GM18499 (cell line): ENCODE measurements around the gene CFAP65.

Source experiments
- ATAC-seq: cut with Tn5 transposase; IDR thresholded peaks from one replicate; pipeline ENCODE4 v1.9.1; 2021; ENCODE audit warnings: moderate number of reproducible peaks; ENCODE audit not compliant: insufficient read depth, unreplicated experiment

Gene CFAP65

DNA sequence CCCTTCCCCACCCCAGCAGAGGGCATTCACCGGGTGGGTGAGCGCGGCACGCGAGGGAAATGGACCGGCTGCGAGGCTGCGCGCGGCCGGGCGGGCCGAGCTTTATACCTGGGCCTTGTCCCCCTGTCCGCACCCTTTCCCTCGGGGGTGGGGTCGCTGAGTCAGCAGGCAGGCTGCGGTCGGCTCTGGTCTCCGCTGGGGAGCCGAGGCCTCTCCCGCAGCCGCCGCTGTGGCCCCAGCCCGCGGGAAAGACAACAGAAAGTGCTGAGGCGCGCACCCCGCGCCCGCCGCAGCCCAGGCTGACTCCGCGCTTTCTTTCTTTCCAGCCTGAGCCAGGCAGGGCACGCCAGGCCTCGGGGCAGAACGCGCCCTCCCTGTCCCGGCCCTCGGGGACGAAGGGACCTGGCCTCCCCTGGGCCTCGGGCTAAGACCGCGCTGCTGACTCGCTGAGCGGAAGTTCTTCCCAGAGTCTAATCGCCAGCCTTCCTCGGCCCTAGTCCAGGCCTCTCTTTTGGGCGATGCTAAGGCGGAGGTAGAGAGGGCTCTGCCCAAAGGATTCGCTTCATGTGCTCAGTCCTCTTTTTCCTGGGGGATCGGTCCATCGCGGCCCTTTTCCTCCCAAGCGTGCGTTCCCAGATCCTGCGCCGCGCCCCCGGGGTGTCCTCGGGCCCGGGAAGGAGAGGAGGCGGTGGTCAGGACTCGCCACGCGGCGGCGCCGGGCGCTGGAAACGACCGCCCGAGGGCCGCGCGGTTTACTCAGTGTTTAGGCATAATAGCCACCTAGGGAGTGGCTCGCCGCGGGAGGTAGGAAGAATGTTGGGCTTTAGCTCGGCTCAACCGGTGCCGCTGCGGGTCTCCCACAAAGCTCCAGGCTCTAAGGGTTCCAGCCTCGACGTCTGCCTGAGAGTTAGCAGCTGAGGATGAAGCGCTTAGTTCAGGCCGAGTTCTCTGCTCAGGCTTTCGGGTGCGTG, 47.7 kb downstream of the CFAP65 start, which contains the start of gene CRYBA2:
Gene CRYBA2, minus strand, starts transcription at position 78 of the 971 bp plus-strand sequence. CDS start 246 bp downstream, outside the sequence.
- no peak for ATAC-seq

DNA sequence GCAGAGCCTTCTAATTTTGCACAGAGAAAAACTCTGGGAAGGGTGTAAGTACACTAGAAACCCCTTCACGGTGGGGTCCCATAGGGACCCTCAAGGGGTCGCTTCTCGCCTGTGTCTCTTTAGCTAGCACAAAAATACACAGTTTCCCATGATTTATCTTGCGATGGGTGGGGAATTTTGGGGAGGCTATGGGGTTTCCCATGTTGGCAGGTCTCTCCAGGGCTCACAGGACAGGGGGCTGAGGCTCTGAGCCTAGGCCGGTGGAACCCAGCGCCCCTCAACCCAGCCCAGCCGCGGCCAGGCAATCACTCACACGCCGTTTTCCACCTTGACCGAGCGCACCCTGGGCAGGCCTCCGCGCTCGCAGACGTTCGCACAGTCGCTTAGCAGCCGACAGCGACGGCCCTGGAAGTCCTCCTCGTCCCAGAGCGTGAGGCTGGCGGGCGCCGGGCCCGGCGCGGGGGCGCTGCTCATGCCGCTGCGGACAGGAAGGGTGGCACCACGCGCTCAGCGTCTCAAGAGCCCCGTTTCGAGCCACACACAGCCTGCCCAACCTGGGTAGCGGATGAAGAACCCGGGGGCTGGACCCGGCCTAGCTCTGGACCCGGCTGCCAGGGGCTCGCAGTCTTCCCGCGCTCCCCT, 48.5 kb downstream of the CFAP65 start:
- no peak for ATAC-seq

DNA sequence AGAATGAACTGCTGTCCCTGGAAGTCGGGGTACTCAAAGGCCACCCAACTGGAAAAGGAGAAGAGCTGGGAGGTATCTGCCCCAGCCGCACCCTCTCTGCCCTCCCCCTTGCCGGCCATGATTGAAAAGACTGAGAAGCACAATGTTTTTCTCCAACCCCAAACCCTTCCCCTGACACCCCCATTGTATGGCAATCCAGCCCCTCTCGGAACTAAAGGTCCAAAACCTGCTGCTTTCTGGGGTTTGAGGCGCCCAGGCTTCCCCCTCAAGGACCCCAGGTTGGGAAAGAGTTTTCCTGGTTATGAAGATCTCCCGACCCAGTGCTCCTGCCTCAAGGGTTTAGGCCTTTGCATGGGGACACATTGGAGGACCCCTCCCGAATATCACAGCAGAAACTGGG, 49.1 kb downstream of the CFAP65 start:
- no peak for ATAC-seq

DNA sequence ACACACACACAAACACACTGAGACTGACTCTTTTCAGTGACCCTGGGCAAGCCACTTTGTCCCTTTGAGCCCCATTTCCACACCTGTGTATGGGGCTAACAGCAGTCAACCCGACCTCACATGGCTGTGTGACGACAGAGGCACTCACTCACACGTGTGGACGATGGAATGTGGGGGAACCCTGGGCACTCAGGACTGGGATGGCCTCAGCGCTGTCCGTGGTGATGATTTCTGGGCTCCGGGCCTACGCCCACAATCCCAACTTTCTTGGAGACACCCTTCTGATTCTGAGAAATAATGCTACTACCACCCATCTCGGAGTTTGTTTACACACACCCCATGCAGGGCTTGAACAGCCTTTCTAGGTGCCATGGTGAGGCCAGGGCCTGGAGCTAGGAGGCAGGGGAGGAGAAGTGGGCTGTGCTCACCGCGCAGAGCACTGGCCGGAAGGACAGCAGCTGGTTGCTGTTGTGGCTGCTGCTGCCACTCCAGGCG, 49.6 kb downstream of the CFAP65 start:
- ATAC-seq, result no peak

DNA sequence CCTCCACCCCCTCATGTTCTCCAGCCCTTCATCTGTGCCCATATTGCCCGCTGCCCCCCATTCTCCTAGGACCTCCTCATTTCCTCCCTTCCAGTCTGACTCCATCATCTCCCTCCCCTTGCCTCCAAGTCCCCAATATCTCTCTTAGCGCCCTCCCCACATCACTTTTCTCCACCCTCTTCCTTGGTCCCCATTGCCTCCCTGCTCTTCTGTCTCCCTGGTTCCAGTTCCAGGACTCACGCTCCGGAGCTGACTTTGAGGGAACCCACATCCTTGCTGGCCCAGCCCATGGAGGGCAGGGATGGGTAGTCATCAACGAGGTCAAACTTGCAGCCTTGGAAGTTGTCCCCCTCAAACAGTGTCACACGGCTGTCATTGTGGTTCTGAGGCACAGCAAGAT, 50.7 kb downstream of the CFAP65 start:
- no peak for ATAC-seq

DNA sequence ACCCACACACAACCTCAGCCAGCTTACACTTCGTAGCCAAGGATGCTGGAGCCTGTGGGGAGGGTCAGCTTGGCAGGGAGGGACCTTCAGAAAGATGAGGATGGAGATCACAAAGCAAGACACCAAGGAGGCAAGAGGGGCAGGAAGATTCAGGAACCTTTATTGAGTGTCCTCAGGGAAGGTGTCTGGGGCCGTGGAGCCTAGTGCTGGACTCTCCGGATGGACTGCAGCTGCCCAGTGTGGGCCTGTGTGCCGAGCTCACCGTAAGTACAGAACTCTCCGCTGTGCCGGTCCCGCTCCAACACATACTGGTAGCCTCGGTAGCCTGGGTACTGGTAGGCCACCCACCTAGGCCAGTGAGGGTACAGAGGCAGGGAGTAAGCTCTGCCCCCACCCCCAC, 51.3 kb downstream of the CFAP65 start:
- ATAC-seq, result no peak

DNA sequence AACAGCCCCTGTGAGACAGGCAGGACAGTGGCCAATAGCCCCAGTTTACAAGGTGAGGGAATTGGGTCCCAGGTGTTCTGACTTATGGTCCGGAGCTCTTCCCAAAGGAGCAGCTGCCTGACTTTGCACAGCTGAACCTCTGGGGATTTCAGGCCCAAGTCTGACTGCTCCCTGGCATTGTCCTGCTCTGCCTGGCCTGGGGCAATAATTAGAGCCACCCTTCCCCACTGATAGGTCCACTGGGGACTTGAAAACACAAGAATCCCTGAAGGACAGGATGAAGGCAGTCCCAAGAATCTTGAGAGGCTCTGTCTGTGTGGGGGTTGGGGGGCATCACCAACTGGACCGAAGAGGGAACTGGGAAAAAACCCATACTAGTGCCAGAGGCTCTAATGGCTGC, 52.7 kb downstream of the CFAP65 start:
- no peak for ATAC-seq

DNA sequence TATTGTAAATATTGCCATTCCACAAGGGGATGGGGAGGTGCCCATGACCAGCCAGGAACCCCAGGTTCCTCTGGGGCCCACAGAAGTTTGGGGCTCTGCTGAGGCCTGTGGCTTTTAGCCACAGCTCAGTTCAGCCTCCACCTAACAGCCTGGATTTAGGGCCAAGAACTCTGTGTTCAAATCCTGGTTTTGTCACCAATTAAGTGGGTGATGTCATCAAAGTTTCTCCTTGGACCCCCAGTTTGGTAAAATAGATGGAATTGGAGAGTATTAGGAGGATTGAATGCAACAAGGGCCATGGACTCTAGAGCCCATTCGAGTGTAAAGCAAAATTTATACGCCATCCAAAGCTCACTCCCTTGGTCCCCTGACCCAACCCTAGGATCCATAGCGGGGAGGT, 53.2 kb downstream of the CFAP65 start:
- ATAC-seq, result no peak

DNA sequence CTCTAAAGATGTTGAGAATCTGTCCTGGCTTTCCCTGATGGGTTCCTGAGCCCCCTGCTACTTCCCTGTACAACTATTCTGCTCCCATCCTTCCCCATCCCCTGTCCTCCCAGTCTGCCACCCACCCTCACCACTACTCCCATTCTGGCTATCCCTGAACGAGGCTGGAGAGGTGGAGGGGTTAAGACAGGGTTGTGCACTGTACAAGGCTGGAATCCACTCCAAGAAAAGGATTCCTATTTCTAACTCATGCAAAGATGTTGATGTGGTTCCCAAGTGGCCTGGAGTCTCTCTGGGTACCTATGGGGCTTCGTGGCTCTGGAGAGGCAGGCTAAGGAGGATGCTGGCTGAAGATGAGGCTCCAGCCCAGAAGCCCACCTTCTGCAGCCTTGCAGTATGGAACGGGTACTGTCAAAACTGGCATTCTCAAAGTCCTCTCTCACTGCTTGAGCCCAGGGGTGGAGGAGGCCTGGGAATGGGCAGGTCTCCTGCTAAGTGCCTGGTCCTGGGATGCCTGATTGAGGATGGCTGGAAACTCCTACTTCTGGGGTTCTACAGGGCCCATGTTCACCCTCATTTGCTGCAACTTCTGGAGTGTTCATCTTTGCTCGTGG, 55.1 kb downstream of the CFAP65 start:
- no peak for ATAC-seq

DNA sequence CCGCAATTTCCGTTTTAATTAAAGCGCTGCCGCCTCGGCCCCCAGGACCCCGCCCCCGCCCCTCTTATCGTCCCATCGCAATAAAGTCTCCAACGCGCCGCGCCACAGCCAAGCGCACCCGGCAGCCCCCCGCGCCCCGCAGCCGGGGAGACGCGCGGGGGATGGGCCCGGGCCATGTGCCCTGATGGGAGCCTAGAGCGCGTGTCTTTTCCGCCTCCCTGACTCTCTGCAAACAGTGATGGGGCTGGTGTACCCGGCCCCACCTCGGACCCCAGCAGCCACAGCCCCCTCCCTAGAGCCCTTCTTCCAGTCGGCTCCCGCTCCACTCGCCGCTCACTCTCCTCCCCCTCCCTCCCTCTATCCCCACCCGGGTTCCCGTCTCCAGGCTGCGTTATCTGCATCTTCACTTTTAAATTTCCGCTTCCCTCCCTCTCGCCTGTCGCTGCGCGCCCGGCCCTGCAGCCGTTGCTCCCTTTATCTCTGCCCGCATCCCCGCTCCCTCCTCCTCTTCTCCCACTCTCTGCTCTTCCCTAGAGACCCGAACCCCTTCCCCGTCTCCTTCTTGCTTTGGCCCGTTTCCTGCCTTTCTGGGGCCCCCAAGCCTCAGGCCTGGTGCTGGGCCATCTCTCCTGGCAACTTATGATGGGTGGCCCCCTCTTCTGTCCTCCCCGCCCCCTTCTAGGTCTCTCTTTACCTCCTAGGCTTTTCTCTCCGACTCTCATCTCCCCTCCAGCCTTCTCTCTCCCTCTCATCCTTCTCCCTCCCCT, 55.8 kb downstream of the CFAP65 start:
- no peak for ATAC-seq

DNA sequence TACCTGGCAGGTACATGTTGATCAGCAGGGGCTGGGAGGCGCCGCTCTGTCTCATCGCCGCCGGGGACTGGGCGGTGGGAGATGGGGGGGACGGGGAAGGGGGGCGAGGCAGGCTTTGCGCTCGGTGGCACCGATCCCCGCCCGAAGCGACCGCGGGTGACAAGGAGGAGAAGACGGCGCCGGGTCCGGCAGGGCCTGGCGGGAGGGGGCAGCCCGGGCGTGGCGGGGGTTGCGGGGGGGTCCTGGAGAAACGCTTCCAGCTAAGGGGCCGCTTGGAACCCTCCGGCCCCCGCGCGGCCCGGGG, 56.3 kb downstream of the CFAP65 start, which contains the start of gene FEV:
Gene FEV, minus strand, starts transcription at position 164 of the 304 bp plus-strand sequence. Its CDS starts 109 bp downstream, at position 55.
- ATAC-seq, result no peak

DNA sequence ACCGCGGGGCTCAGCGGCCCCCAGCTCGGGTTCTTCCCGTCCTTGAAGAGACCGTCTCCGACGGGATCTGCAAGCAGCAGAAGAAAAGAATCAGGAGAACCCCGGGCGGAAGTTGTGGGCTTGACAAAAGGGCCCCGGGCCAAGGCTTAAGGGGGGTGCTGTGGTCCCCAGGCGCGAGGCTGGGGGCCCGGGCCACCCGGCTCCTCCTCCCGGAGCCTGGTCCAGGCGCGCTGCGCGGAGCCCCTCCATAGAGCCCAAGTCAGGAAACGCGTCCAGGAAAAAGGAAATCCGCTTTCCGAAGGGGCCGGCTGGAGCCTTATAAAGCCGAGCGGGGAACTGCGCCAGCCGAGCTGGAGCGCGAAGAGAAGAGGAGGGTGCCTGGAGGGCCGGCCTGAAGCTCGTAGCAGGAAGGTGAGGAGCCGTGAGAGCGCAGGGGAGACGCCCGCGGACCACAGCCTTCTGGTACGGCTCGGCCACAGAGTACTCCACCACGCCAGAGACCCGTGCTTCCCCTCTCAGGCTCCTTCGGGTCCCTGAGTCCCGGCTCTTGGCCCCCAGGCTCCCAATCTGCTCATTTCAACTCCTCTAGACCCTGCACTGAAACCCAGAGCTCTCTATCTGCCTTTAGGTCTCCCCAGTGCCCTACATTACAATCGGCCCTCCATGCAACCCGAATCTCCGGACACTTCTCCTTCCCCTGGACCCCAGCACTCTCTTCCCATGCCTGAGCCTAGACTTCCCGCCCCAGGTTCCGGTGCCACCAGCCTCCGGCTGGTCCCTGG, 56.9 kb downstream of the CFAP65 start:
- no peak for ATAC-seq

DNA sequence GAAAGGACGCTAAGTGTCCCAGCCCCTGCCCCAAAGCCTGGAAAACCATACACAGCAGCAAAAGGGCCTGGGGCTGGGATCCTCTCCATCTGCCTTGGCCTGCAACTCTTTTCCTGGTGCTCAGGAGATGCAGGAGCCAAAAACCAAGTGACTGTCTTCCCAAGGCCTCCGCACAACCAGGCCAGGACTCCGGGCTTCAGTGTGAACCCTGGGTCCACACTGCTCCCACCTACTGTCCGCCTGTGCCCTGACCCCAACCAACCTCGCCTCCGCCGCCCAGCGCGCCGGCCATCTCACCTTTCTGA, 57.4 kb downstream of the CFAP65 start:
- ATAC-seq, result no peak

DNA sequence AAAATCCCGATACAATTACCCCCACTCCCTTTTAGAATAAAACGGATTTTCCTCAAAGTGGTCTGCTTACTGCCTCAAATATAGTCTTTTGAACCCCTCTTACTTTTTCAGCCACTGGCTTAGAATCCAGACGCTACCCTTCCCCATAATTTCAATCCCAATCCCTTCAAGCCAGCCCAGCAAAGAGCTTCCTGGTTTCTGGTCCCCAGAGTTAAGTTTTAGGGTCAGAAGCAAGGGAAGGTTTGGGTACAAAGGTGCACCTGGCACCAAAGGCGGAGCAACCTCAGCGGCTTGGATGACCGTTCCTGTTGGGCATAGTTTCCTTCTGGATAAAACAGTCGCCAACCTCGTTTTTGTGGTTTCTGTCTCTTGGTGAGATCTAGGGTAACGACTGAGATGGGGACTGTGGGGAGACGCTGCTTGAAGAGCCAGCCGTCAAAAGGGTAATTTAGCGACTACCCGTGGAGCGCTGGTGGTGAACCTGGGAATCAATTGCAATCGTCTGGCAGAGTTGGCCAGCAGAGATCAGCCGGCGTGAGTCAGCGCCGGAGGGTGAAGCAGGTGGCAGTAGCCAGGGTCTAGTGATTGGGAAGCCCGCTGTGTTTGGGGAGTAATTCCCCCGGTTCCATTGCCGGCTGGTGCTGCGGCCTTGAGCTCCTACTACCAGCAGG, 57.9 kb downstream of the CFAP65 start:
- ATAC-seq, result no peak

DNA sequence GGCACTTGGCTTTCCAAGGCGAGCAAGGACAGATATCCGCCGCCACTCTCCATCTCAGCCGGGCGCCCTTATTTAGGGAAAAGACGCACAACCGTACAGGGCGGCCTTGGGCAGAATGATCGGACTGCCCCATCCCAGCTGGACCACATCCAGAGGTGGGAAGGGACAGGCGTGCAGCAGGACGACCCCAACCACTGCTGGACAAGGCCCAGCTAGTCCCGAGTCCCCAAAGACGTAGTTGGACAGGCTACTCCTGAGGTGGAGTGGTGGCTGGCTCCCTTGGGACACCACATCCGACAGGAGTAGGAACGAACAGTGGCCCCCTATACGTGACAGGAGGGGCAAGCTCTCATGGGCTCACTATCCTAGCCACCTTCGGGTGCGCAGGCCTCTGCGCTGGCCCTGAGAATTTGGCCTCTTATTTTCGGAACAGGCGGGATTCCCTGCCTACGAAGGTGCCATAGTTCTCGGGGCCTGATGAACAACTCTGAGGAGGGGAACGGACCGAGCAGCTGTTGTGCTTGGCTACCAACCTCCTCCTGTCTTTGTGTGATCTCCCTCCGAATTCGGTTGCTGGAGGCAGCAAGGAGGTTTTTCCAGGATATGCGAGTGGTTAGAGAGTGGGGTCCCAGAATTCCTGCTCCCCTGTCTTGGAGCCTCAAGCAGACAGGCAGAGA, 58.6 kb downstream of the CFAP65 start:
- ATAC-seq, result no peak

DNA sequence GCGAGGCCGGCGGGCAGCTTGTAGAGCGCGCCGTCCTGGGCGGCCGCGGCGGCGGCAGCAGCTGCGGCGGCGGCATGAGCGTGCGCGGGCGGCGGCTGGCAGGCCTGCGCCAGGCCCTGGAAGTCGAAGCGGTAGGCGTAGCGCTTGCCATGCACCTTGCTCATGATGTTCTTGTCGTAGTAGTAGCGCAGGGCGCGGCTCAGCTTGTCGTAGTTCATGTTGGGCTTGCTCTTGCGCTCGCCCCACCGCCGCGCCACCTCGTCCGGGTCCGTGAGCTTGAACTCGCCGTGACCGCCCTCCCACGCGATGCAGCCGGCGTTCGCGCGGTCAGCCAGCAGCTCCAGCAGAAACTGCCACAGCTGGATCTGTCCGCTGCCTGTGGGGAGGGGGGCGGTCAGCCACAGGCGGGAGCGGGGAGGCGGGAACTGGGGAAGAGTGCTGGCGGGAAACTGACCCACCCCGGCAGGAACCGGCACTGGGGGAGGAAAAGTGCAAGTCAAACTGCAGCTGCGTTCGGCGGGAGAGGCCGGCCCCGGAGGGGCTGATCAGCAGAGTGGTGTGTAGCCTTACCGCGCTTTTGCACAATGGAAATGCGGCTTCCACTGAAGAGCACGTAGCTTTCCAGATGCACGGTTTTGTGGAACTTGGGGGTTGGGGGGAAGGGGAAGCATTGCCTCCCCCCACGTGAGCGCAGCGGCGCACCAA, 59.3 kb downstream of the CFAP65 start:
- no peak for ATAC-seq

DNA sequence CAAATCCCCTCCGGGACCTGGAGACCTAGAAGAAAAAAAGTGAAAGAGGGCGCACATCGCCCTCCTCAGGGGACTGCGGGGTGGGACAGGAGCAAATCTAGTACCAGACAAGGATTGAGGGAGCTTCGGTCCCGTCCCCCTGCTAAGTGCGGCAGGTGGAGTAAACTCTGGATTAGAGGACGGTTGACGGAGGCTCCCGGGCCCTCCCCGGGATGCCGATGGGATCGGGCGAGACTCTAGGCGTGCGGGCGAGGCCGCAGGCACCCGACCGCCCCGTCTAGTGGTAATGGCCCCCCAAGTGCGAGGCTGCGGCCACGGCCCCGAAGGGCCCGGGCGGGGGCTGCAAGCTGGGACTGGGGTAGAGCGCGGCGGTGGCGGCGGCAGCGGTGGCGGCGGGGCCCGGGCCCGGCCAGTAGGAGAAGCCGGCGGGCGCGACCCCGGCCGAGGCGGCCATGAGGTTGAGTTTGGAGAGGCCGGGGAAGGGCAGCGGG, 59.9 kb downstream of the CFAP65 start:
- ATAC-seq, result no peak
